Parathyroid adenoma (tissue), 2 donors: ENCODE measurements around the gene CYP20A1.
A peak's percentile ranks its signal among the peaks of the same experiment; 100 is the strongest.

Source experiments
- H2AFZ ChIP-seq: fragments of 300-600 bp; sonication (generic); one replicate; pipeline ENCODE4 v1.7.0; 2017; ENCODE audit warnings: antibody characterized with exemption, mild to moderate bottlenecking
- H3K27ac ChIP-seq: fragments of 300-600 bp; sonication (generic); one replicate; pipeline ENCODE4 v1.7.0; 2017
- H3K27me3 ChIP-seq: fragments of 300-600 bp; sonication (generic); one replicate; pipeline ENCODE4 v1.7.0; 2017; ENCODE audit warnings: low read length; ENCODE audit not compliant: control insufficient read depth, insufficient read depth
- H3K36me3 ChIP-seq: fragments of 300-600 bp; sonication (generic); one replicate; pipeline ENCODE4 v1.7.0; 2017; ENCODE audit warnings: low read length; ENCODE audit not compliant: control insufficient read depth, insufficient read depth
- H3K4me1 ChIP-seq: fragments of 300-600 bp; sonication (generic); one replicate; pipeline ENCODE4 v1.7.0; 2017; ENCODE audit warnings: control low read depth
- H3K4me2 ChIP-seq: fragments of 300-600 bp; sonication (generic); one replicate; pipeline ENCODE4 v1.7.0; 2017; ENCODE audit warnings: low read length
- H3K4me3 ChIP-seq: fragments of 300-600 bp; sonication (generic); one replicate; pipeline ENCODE4 v1.7.0; 2017; ENCODE audit warnings: low read depth, low read length
- H3K79me2 ChIP-seq: fragments of 300-600 bp; sonication (generic); one replicate; pipeline ENCODE4 v1.7.0; 2017; ENCODE audit warnings: control low read depth
- H3K9ac ChIP-seq: fragments of 300-600 bp; sonication (generic); one replicate; pipeline ENCODE4 v1.7.0; 2017; ENCODE audit warnings: mild to moderate bottlenecking
- H3K9me3 ChIP-seq: fragments of 300-600 bp; sonication (generic); one replicate; pipeline ENCODE4 v1.7.0; 2017; ENCODE audit warnings: low read length; ENCODE audit not compliant: control insufficient read depth
- TF ChIP-seq, protein P1 (sequence below): fragments of 300-600 bp; sonication (generic); IDR thresholded peaks from one replicate; pipeline ENCODE4 v1.7.0; 2017; ENCODE audit warnings: antibody characterized with exemption, mild to moderate bottlenecking
- donor health status: primary hyperparathyroidism.

The CYP20A1 gene

DNA sequence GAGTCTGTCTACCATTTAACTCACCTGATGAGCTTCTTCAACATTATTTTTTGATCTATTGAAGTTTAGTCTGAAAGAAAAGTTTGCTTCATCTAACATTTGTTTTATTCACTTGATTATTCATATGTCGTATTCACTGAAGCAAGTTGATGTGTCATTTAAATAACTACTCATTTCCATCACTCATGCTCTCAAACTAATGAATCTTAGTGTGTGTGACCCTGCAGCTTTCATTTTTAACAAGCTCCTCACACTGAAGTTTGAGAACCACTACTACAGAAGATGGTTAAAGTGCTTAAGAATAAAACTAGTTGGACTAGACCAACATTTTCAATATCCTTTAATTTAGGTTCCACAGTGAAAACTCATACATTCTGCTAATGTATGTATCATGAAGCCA lies 87.5 kb downstream of the CYP20A1 start:
- Histone ChIP-seq H3K9me3 (no peaks in the 10 kb centered on the region), H3K79me2 (peaks cover 9% of the 10 kb centered on the region), H3K27ac (no peak overlapping the region), H3K4me1 (no peaks in the 10 kb centered on the region), H3K36me3 (no peaks in the 10 kb centered on the region), H3K27me3 (no peaks in the 10 kb centered on the region), H3K4me3 (no peak overlapping the region), H3K4me2 (no peak overlapping the region), H2AFZ (no peak overlapping the region), H3K9ac (no peak overlapping the region)
- TF ChIP-seq, protein P1, sequence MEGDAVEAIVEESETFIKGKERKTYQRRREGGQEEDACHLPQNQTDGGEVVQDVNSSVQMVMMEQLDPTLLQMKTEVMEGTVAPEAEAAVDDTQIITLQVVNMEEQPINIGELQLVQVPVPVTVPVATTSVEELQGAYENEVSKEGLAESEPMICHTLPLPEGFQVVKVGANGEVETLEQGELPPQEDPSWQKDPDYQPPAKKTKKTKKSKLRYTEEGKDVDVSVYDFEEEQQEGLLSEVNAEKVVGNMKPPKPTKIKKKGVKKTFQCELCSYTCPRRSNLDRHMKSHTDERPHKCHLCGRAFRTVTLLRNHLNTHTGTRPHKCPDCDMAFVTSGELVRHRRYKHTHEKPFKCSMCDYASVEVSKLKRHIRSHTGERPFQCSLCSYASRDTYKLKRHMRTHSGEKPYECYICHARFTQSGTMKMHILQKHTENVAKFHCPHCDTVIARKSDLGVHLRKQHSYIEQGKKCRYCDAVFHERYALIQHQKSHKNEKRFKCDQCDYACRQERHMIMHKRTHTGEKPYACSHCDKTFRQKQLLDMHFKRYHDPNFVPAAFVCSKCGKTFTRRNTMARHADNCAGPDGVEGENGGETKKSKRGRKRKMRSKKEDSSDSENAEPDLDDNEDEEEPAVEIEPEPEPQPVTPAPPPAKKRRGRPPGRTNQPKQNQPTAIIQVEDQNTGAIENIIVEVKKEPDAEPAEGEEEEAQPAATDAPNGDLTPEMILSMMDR = no peak

DNA sequence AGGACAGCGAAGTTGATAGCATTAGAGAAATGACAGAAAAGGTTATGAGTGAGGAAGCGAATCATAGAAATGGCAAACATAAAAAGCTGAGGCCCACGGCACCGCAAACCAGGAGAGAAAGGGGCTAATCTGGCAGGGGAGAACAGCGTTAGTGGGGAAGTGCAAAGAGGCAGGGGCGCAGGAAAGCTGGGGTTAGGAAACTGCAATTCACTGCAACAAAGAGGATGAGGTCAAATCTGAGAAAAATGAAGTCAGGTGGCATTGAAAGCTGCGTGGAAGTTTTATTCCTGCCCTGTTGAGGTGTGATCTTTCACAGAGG lies 88.7 kb downstream of the CYP20A1 start:
- no peaks in the 10 kb centered on the region for H3K4me1 ChIP-seq
- peaks cover 20% of the 10 kb centered on the region for H3K79me2 ChIP-seq
- peak overlapping the region; percentile 83 for H3K27ac ChIP-seq
- H3K9ac ChIP-seq = peak overlapping the region; percentile 57
- H3K4me3 ChIP-seq = peak overlapping the region; percentile 93
- TF ChIP-seq, protein P1 = no peak
- H2AFZ ChIP-seq = peak overlapping the region; percentile 96
- H3K36me3 ChIP-seq = no peaks in the 10 kb centered on the region
- no peaks in the 10 kb centered on the region for H3K9me3 ChIP-seq
- H3K4me2 ChIP-seq = peak overlapping the region; percentile 94
- no peaks in the 10 kb centered on the region for H3K27me3 ChIP-seq

DNA sequence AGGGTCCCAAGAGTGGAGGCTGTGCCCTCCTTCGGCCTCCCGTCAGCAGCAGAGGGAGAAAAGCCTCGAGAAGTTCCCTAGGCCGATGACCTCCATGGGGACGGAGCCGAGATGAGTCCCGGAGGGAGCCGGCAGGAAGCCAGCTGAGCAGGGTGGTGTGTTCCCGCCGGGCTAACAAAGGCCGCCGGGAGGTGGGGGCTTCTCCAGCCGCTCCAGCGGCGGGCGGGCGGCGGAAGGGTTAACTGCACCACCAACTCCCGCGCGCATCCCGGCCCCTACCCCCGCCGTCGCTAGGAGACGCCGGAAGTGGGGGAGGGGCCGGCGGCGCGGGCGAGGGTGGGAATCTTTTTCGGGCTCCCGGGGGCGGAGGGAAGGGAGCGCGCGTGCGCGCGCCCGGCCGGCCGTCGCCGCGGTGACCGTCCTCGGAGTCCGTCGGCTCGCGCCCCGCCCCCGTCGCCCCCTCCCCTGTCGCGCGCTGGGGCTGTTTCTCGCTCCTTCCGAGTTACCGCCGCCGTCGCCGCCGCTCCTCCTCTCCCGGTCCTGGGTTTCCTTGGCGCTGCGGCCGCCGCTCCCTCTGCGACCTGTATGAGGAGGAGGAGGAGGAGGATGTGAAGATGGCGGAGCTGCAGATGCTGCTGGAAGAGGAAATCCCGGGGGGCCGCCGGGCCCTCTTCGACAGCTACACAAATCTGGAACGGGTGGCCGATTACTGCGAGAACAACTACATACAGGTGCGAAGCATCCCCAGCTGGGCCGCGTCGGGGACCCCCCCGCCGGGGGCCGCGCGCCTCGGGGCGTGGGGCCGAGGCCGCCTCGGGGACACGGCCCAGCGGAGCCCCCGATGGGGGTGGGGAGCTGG lies 89.3 kb downstream of the CYP20A1 start, which contains the start of gene ABI2:
ABI2 (plus strand) TSS at position 494 of the 859 bp plus-strand sequence; CDS start at position 615, 121 bp downstream.
- H3K9me3 ChIP-seq = no peaks in the 10 kb centered on the region
- H3K27ac ChIP-seq = peak within 1 kb of the TSS; percentile 83
- peak within 1 kb of the TSS; percentile 96 for H2AFZ ChIP-seq
- H3K4me1 ChIP-seq = no peaks in the 10 kb centered on the region
- H3K4me3 ChIP-seq = peak within 1 kb of the TSS; percentile 93
- peak within 1 kb of the TSS; percentile 94 for H3K4me2 ChIP-seq
- H3K27me3 ChIP-seq = no peaks in the 10 kb centered on the region
- TF ChIP-seq, protein P1 = no peak
- H3K36me3 ChIP-seq = no peaks in the 10 kb centered on the region
- H3K9ac ChIP-seq = peak within 1 kb of the TSS; percentile 57
- peaks cover 20% of the 10 kb centered on the region for H3K79me2 ChIP-seq

DNA sequence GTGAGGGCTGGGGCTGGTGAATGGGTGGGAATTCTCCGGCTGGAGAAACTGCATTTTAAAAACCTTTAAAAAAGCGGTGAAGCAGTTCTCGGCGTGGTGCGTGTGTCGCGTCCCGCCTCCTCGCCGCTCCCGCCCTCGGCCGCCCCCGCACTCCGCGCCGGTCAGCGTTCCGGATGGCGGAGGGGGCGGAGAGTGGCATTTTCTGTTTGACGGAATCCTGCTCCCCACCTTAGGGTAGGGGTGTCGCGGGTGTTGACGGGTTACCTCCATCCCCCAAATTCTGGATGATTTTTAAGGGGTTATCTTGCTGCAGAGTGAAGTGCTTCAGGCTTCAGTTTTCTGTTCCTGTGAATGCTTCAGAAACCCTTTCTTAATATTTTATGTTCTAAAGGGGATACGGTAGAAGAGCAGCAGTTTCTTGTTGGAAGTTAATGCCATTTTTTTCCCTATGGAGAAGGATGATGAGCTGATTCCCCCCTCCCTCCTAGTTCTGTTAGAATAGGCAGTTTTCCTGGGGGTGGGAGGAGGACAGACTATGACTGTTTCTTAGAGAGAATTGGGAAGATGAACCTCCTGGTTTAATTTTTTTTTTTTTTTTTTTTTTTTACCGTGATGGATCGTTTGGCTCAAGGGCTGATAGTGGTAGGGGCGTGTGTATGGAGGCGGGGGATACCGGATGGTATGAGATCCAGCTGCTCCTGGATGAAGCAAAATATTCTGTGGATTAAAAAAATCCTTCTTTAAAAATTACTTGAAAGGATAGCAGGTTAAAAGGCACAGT lies 90.1 kb downstream of the CYP20A1 start:
- Histone ChIP-seq H3K9ac (peak overlapping the region; percentile 14), H3K4me3 (peak overlapping the region; percentile 93), H3K27ac (peak overlapping the region; percentile 83), H3K27me3 (no peaks in the 10 kb centered on the region), H3K9me3 (no peaks in the 10 kb centered on the region), H3K36me3 (no peaks in the 10 kb centered on the region), H3K4me1 (no peaks in the 10 kb centered on the region), H3K4me2 (peak overlapping the region; percentile 94), H2AFZ (peak overlapping the region; percentile 96), H3K79me2 (peaks cover 20% of the 10 kb centered on the region)
- TF ChIP-seq, protein P1 = no peak
